Activated T-cell treated with anti-CD3 and anti-CD28 coated beads for 48 hours (primary cell): ENCODE results near the gene TUBA3E.
"Not testable (repeated sequence)": the region's sequence is repeated elsewhere in the genome, so short reads cannot be mapped to it uniquely, and the experiment has no call there.

Experiments
- DNase-seq: peaks from one replicate; pipeline ENCODE4 v3.0.0-alpha.2; 2020; ENCODE audit warnings: low read depth

Gene TUBA3E

DNA sequence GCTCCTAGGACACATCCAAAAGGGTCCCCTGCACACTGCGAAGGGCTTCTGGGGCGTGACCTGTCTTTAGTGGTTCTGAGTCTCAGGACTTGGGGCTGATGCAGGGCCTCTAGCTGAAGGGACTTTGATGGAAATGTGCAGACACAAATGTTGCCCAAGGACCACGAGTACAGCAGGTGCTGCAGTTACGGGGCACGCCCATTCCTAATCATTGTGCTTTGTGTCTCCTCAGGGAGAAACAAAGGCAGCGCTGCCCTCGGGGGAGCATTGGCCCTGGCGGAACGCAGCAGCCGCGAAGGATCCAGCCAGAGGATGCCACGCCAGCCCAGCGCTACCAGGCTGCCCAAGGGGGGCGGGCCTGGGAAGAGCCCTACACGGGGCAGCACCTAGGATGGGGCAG lies 8.0 kb downstream of the TUBA3E start:
- DNase-seq: no peak

DNA sequence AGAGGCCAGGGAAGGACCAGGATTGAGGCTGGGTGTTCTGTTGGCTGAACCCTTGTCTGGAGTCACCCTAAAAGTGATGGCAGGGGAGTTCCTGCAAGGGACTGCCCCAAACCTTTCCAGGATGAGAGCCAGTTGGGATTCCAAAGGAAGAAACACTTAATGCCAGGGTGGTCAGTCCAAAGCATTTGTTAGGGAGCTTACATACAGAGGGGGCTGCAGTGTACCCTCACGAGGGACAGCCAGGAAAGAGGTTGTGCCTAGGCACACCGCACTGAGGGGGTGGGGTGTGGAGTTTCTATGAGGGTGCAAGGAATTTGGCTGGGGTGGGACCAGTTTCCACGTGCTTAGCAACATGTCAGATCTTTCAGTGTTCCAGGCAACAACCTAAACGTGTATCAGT lies 9.3 kb downstream of the TUBA3E start:
- not testable (repeated sequence) for DNase-seq

DNA sequence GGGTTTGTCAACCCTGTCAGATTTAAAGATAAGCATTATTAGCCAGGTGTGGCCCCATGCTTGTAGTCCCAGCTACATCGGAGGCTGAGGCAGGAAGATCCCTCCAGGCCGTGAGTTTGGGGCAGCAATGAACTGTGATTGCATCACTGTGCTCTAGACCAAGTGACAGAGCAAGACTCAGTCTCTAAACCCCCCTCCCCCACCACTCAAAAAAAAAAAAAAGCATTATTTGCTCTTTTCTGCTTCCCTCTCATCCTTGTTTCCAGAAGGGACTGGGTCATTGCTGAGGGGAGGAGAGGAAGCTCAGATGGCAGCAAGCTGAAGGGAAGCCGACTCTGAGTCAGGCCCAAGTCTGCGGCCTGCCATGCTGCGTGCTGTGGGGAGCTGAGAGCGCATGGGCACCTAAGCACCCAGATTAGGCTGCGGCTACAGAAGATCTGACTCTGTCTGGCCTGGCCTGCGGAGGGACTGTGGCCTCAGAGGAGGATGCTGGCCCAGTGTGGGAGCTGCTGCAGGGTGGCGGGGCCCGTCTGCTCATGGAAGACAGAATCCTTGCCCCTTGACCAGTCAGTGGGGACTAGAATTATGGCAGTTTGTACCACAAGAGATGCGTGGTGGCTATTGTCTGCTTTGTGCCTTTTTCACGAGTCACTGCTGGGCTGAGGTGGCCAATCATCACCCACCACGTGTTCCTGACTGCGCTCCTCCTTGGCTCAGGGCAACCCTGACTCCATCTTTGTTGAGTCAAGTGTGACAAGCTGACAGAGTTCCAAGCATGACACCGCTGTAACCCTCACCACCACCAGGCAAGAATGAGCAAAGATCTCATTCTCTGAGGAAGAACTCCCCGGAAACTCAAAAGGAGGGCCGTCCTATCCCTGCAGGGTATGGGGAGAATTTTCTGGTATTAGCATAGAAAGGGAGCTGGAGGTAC lies 10.1 kb downstream of the TUBA3E start:
- not testable (repeated sequence) for DNase-seq

DNA sequence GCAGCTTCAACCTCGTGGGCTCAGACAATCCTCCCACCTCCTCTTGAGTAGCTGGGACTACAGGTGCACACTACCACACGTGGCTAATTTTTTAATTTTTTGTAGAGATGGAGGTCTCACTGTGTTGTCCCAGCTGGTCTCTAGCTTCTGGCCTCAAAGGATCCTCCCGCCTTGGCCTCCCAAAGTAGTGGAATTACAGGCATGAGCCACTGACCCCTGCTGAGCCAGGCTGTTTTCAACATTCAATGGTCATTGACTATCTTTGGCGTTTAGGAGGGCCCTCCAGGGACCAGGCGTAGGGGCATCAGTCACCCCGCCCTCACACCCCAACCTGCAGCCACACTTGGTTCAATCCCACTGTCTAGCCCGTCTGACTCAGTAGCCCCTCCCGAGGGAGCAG lies 11.0 kb downstream of the TUBA3E start:
- DNase-seq: no peak

DNA sequence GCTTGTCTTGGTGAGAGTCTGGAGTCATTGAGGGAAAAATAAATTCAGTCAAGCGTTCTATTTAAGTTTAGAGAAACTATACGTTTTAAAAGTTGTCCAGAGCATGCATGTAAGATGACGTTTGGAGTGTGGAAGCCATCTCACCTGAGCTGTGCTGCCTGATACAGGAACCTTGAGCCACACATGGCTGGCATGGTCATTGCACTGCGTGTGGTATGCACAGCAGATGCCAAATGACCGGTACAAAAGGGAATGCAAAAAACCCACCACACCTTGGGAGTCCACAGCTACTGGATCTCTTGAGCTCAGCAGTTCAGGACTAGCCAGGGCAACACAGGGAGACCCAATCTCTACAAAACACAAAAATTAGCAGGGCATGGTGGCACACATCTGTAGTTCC lies 11.8 kb downstream of the TUBA3E start:
- no peak for DNase-seq

DNA sequence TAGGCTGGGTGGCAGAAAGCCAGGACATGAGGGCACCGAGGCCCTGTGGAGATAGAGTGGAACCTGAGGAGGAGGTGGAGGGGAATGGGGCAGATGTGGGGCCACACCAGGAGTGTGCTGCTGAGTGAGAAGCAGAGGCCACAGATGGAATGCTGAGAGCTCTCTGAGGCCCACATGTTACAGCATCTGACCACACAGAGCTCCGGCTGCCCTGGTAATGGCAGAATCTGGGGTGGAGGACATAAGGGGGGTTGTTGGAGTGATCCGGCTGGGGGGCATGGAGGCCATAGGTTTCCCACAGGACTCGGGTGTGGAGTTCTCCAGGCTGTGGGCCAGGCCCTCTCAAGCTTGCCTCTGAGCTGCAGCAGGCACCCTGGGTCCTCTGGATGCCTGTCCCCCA lies 12.3 kb downstream of the TUBA3E start:
- no peak for DNase-seq

DNA sequence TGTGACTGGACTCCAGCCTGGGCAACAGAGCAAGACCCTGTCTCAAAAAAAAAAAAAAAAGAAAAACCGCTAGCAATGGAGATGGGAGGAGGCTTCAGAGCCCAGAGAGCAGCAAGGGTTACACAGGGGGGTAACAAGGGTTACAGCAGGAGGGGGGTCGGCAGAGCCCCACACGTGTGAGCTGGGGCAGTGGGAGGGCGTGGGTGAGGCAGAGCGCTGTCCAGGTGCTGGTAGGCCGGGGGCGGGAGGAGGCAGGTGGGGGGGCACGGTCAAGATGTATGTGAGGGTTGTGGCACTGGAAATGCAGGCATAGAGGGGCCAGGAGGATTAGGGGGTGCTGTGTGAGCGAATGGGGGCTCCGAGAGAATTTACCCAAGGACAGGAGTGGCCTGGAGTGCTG lies 12.8 kb downstream of the TUBA3E start:
- DNase-seq: no peak

DNA sequence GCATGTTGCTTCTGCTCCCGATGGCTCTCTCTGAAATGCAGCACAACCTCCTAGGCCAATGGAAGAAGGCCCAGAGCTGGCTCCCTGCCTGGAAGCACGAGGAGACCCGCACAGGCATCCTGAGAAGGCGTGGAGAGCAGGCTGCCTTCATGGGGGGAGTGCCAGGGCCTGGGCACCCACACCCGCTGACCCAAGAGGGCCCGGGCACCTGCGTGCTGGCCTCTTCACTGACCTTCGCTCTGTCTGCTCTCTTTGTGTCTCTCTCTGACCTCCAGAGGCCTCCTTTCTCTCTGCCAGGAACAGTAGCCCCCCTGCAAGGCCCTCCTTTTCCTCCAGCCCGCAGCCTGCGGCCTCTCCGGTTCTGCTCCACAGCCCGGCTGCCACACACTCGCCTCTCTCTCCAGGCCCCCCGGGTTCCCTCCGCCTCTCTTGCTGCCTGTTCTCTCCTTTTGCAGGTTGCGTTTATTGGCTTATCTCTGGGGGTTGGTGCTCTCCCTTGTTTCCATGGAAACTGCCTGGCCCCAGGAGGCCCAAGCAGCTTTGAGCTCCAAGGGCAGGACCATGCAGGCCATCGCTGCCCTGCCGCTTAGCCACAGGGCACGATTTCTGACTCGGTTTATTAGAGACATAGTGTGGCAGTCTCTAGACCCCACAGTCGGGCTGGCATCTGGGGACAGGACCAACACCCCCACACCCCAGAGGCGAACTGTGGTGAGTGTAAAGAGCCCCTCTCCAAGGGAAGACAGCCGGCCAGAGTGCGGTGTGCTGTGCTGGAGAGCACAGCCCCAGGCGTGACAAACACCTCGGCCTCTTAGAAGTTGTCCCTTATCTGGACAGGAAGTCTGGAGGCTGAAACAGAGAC lies 14.5 kb downstream of the TUBA3E start:
- DNase-seq: no peak

DNA sequence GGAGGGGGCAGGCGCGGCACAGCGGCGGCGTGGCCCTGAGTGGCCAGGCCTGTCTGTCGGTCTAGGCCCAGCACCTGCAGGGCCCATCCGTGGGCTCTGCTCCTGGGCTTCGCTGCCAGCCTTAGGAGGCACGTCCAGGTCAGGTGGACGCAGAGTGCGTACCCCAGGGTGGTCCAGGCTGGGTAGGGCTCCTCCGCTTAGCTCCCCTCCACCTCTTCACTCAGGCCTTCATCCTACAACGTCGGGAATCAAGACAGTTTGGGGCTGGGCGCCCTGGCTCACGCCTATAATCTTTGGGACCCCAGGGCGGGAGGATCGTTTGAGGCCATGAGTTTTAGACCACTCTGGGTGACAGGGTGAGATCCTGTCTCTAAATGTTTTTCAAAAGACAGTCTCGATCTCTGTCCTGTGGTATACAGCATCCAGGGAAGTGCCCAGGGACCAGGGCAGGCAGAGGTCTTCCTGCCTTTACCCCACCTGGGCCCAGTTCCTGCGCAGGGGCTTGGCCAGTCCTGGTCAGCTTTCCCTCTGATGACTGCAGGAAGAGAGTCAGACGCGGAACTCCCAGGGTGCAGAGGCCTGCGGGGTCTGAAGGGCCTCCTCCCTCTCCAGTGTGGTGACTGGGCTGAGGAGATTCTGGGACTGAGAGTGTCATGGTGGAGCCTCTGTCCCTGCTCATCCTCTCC lies 15.3 kb downstream of the TUBA3E start:
- DNase-seq: not testable (repeated sequence)

DNA sequence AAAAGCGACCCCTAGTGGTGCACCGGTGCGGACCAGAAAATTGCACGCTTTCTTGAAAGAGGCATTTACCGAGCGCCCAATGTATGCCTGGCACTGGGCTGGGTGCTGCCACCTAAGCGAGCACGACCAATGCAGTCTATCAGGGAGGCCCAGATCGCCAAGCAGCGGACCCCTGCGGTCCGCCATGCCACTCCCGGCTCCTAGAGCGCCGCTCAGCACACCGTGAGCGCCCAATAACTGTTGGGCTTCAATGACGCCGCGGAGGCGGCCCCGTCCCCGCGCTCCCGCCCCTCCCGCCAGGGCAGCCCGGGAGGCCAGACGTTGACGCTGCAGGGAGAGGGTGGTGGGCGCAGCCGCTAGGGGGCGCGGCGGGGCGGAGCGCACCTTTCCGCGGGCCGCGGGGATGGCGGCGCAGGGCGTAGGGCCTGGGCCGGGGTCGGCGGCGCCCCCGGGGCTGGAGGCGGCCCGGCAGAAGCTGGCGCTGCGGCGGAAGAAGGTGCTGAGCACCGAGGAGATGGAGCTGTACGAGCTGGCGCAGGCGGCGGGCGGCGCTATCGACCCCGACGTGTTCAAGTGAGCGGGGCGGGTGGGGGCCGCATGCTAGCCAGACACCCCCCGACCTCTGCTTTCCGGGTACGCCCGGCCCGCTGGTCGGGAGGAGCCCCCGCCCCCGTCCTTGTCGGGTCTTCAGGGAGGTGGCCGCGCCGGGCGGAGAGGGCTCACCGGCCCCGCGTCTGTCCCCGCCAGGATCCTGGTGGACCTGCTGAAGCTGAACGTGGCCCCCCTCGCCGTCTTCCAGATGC lies 16.2 kb downstream of the TUBA3E start, which contains the start of gene MZT2B:
Gene MZT2B, plus strand, starts transcription at position 383 of the 803 bp plus-strand sequence. Its CDS starts 21 bp downstream, at position 404.
- DNase-seq: peak; percentile 89

DNA sequence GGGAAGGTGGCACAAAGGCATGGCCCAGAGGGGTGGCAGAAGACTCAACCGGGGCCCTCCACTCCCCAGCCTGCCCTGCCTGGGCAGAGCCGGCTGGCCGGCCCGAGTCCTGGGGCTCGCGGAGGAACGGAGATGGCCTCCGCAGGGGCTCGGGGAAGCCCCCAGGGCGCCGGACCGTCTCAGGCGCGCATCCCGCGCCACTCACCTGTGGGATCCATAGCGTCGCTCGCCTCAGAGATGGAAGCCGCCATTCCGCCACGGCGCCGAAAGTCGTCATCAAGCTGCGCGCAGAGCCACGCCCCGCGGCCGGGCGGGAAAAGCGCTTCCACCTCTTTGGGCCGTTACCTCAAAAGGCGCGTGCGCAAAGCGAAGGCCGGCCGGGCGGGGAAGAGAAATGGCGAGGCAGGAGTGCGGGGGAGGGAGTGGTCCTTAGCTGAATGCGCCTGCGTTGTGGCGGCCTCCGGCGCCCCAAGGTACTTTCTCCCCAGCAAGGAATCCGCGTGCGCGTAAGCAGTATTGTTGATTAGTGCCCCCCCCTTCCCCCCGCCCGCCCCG lies 16.8 kb downstream of the TUBA3E start, which contains the start of gene SMPD4:
Gene SMPD4, minus strand, starts transcription at position 278 of the 555 bp plus-strand sequence. CDS start 5,010 bp downstream, outside the sequence.
- DNase-seq: peak; percentile 96

DNA sequence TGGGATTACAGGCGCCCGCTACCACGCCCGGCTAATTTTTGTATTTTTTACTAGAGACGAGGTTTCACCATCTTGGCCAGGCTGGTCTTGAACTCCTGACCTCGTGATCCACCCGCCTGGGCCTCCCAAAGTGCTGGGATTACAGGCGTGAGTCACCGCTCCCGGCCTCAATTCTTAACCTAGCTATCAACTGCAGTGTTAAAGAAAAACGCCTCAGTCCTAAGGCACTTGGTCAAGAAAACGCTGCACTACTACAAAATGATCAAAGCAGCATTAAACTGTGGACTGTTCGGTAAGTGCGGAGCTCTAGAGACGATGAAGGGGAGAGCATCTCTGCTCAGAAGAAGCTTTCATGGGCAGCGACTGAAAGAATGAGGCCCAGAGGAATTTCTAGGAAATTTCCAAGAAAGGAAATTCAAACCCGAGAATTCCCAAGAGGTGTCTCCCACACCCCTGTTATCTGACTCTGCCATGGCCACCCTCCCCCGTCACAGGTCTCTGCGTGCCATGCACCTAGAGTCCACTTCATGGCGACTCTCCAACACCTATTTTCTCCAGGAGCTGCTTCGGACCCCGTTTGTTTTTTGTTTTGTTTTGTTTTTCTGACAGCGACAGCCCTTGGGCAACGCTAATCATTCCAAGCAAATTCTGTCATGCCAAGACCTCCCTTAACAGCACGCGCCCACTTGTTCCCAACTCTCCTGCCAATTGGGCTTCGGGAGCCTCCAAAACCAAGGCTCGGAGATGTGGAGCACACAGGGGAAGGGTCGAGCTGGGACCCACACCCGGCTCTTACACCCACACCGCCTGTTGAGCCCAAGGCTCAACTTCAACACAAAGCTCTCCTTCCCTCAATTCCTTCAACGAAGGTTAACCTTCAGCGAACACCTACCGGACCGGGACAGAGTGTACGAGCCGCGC lies 17.6 kb downstream of the TUBA3E start:
- not testable (repeated sequence) for DNase-seq

DNA sequence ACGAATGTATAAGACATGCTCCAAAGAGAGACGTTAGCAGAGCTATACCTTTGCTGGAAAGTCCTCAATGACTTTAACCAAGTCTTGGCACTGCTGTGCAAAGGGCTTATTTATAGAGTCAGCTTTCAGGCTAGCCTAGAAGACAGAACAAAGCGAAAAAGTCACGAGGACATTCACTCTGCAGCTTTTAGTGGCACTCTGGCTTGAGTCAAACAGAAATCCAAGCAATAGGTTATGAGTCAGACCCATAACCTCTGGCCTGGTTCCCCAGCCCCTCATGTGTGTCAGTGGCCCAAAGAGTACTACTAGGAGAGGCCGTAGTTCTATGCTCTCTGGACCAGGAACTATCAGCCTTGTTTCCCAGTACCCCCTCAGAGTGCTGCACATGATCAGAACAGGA lies 23.4 kb downstream of the TUBA3E start:
- DNase-seq: not testable (repeated sequence)

DNA sequence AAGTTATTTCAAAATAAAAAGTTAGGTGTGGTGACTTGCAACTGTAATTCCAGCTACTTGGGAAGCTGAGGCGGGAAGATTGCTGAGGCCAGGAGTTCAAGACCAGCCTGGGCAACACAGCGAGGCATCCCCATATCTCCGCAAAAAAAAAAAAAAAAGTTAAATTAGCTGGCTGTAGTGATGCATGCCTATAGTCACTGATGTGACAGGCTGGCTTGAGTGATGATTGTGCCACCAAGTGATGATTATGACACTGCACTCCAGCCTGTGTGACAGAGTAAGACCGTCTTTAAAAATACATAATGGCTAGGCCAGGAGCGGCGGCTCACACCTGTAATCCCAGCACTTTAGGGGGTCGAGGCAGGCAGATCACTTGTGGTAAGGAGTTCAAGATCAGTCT lies 28.3 kb downstream of the TUBA3E start:
- no peak for DNase-seq

DNA sequence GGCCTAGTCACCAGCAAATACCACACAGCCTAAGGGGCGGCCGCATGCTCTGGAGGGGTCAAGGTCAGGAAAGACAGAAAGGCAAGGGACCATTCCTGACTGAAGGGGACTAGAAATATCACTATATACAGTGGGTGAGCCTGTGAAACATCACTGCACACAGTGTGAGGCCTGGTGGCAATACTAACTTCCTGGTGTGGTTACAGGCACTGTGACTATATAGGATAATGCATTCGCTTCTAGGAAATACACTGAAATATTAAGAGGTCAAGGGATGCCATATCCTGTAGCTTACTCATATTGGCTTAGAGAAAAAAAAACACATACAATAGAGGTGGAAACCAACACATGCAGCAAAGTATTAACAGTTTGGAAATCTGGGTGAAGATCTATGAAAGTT lies 29.1 kb downstream of the TUBA3E start:
- not testable (repeated sequence) for DNase-seq

DNA sequence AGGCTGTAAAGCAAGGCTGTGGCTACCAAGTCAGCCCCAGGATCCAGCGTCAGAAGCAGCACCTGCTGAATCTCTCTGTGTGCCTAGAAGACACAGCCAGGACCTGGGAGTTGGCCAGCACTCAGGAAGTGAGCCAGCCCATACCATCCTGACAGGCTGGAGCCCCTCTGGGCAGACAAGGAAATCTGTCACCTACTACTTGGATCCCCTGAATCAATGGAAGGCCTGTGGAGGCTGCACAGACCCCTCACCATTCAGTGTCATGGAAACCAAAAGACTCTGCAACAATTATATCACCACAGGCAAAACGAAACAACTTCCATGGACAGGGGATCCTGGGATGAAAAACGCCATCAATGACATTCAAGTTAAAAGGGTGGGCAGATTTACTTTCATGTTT lies 31.6 kb downstream of the TUBA3E start:
- not testable (repeated sequence) for DNase-seq

DNA sequence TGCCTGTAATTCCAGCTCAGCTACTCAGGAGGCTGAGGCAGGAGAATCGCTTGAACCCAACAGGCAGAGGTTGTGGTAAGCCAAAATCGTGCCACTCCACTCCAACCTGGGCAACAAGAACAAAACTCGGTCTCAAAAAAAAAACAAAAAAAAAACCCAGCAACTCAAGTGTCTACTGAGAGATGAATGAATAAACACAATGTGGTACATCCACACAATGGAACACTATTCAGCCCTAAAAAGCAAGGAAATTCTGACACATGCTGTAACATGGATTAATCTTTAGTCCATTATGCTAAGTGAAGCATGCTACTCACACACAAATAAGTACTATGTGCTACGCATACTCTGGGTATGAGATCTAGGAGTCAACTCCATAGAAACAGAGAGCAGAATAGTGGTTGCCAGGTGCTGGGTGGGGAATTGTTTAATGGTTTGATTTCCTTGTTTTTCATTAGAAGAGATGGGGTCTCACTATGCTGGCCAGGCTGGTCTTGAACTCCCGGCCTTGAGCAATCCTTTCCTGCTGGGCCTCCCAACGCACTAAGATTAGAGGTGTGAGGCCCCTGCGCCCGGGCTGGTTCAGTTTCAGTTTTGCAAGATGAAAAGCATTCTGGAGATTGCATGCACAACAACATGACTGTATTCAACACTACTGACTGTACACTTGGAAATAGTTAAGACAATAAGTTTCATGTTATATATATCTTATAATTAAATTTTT lies 32.8 kb downstream of the TUBA3E start:
- no peak for DNase-seq

DNA sequence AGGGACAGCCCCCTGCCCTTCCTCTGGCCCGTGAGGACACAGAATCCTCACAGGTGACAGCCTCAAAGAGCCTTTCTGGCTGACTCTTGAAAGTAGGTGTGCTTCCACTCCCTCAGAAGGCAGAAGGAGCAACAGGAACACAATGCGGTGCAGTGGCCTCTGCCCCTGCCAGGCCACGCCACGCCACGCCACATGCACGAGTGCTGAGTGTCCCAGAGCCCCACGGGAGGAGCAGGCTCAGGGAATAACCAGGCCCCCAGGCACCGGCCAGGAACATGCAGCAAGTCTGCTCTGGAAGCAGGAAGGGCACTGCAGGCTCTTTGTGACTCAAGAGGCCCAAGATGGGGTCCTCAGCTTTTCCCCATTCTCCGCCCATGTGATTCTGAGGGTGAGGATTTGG lies 35.3 kb downstream of the TUBA3E start:
- no peak for DNase-seq

DNA sequence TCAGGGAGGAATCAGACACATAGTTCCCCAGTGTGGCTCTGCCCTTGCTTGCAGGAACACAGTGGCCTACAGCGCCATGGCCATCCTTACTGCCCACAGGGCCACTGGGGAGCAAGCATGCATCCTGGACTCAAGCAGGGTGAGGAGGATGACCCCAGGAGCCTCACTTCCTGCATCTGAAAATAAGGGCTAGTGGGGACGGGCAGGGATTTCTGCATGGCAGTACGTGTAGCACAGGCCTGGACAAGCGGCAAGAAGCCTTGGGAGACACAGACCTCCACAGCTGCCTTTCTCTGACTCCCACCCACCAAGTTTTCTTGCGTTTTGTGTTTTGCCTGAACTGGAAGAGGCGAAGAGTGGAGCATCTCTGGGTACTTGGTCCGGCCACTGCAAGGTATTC lies 35.8 kb downstream of the TUBA3E start:
- not testable (repeated sequence) for DNase-seq
